Lower leg skin (tissue), 4 donors: ENCODE measurements around the gene MATN1. TPM values are rescaled to one million over a fixed set of nuclear protein-coding genes. Genes with fewer than 3 reads are reported as not detected.

Source experiments
- DNase-seq, 2 donors: peaks; one replicate each; pipeline ENCODE4 v3.0.0-alpha.2; 2019; ENCODE audit warnings: low spot score in 2 of 2
- H3K4me3 ChIP-seq: fragments of 200-600 bp; sonication (generic); 2 replicates; pipeline ENCODE4 v1.5.1; 2017; ENCODE audit warnings: mild to moderate bottlenecking, low read depth; ENCODE audit not compliant: poor library complexity, severe bottlenecking
- POLR2A ChIP-seq, 2 donors: fragments of 450-650 bp; IDR thresholded peaks; one replicate each; pipeline ENCODE4 v1.6.1; 2016 to 2017; ENCODE audit warnings: antibody characterized with exemption in 2 of 2, mild to moderate bottlenecking in 1 of 2, moderate library complexity in 1 of 2
- WGBS, 2 donors: methylation state at CpG; one replicate each; pipeline ENCODE4 v1.1.5; 2018; 5-methylcytosine and 5-hydroxymethylcytosine counted together
- intact Hi-C: fragments of 100-400 bp; cut with DNase I; formaldehyde crosslinking; loops from one replicate; pipeline ENCODE4 v1.15.0; 2023; ENCODE audit warnings: low total_unique reads
- total RNA-seq, 4 donors: library from RNA; depleted of rRNA; stranded (reverse); fragments of >200 nt; gene quantifications; one replicate each; pipeline ENCODE4 v1.1.0, GENCODE V29; 2016
- TF ChIP-seq, protein P1 (sequence below), 3 donors: fragments of 450-650 bp; IDR thresholded peaks; one replicate each; pipeline ENCODE4 v1.5.1; 2016; ENCODE audit warnings: antibody characterized with exemption in 3 of 3, mild to moderate bottlenecking in 3 of 3, moderate library complexity in 2 of 3

MATN1 gene
- total RNA-seq, 4 donors from 2014 or later = not detected

DNA sequence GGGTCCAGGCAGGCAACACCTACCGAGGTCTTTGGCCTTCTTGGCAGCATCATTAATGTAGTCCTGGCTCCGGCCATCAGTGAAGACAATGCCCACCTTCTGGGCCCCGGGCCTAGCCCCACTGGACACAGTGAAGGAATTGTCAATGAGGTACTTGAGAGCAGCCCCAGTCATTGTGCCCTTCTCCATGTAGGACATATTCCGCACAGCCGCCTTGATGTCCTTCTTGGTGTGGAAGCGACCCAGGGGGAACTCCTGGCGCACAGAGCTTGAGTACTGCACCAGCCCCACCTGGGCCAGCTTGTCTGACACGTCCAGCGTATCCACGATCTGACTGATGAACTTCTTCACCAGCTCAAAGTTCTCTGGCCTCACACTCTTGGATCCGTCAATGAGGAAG lies 7.5 kb downstream of the MATN1 start:
- intact Hi-C loops = no loop called here
- 96 to 100% methylated on average over 9 to 11 of the region's 11 CpGs for WGBS, 2 donors

GRCh38 chr1:30715216-30715615 lies 8.2 kb downstream of the MATN1 start:
- no peak for TF ChIP-seq POLR2A (IDR thresholded peaks at IDR 0.05)
- TF ChIP-seq, protein P1, sequence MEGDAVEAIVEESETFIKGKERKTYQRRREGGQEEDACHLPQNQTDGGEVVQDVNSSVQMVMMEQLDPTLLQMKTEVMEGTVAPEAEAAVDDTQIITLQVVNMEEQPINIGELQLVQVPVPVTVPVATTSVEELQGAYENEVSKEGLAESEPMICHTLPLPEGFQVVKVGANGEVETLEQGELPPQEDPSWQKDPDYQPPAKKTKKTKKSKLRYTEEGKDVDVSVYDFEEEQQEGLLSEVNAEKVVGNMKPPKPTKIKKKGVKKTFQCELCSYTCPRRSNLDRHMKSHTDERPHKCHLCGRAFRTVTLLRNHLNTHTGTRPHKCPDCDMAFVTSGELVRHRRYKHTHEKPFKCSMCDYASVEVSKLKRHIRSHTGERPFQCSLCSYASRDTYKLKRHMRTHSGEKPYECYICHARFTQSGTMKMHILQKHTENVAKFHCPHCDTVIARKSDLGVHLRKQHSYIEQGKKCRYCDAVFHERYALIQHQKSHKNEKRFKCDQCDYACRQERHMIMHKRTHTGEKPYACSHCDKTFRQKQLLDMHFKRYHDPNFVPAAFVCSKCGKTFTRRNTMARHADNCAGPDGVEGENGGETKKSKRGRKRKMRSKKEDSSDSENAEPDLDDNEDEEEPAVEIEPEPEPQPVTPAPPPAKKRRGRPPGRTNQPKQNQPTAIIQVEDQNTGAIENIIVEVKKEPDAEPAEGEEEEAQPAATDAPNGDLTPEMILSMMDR (IDR thresholded peaks at IDR 0.05) = no peak
- 74 to 75% methylated on average over 2 of the region's 2 CpGs for WGBS, 2 donors
- DNase-seq = no peak
- H3K4me3 ChIP-seq = no peak overlapping the region
- intact Hi-C loops = no loop called here

More for the DNA sequence above, 7.5 kb downstream of the MATN1 start:
- TF ChIP-seq POLR2A (IDR thresholded peaks at IDR 0.05) = no peak
- TF ChIP-seq, protein P1 (IDR thresholded peaks at IDR 0.05) = no peak
- H3K4me3 ChIP-seq = no peak overlapping the region
- DNase-seq = no peak

DNA sequence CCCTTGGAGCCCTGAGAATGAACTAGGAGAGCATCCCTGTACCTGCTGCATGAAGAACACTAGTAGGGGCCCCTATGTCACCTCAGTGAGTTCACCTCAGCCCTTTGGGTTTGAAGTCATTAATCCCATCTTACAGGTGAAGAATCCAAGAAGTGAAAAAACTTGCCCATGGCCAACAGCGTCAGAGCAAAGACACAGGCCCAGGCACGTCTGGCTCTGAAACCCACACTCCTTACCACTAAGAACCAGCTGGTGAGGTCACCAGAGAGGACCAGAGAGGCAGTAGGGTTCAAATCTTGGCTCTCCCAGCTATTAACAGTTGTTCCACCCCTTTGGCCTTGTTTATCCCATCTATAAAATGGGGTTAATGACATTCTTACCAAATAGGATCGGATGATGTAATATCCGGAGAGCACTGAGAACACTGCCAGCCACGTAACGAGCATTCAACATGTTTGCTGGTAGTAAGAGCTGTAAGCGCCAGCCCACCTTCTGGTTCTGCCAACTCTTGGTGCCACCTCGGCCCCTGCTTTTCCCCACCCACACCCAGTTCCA lies 8.8 kb downstream of the MATN1 start:
- 71 to 76% methylated on average over 8 of the region's 8 CpGs for WGBS, 2 donors
- TF ChIP-seq, protein P1 (IDR thresholded peaks at IDR 0.05) = no peak
- no peak for TF ChIP-seq POLR2A (IDR thresholded peaks at IDR 0.05)
- intact Hi-C loops = loop anchor here (5.0 kb wide), 1 partner anchor 1477 kb away; the partner anchor contains the start of gene PTPRU
- no peak for DNase-seq
- H3K4me3 ChIP-seq = no peak overlapping the region

DNA sequence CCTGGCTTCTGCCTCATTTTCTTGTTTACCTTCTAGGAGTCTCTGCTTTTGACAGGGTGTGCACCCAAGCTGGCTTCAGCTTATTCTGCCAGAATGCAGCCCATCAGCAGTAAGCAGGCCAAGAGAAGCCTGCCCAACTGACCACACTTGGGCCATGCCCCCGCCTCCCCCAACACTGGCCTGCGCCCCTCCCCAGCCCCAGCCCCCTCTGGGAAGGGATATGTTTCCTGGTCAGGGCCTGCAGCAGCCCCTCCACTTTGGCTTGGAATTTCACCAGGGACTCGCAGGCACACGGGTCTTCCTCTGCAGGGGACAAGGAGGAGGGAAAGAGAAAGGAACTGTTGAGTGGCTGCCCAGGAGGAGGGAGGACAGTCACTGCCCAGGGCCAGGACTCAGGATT lies 9.4 kb downstream of the MATN1 start:
- WGBS, 2 donors = 67 to 77% methylated on average over 4 of the region's 4 CpGs
- no peak overlapping the region for H3K4me3 ChIP-seq
- intact Hi-C loops = loop anchor here (5.0 kb wide), 1 partner anchor 1477 kb away; the partner anchor contains the start of gene PTPRU
- DNase-seq = no peak
- TF ChIP-seq POLR2A (IDR thresholded peaks at IDR 0.05) = no peak
- TF ChIP-seq, protein P1 (IDR thresholded peaks at IDR 0.05) = no peak

DNA sequence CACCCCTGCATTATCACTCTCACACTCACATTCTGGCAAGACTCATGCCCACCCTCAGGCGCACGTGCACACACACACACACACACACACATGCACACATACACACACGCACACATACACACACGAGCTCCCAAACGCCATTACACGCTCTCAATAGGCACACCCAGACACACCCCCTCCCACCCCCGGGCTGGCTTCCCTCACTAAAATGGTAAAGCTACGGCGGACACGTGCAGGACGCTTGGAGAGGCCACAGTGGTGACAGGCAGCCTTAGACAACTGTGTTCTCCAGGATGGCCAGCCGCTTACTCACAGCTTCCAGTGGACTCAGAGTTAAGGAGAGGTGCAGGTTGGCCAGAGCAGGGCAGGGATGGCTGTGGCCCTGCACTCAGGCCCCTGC lies 10.1 kb downstream of the MATN1 start:
- WGBS, 2 donors = 20 to 30% methylated on average over 12 of the region's 12 CpGs
- no peak for DNase-seq
- intact Hi-C loops = loop anchor here (5.0 kb wide), 1 partner anchor 1476 kb away; the partner anchor contains the start of gene PTPRU

More for the DNA sequence above, 10.1 kb downstream of the MATN1 start:
- TF ChIP-seq, protein P1 (IDR thresholded peaks at IDR 0.05) = no peak
- TF ChIP-seq POLR2A (IDR thresholded peaks at IDR 0.05) = no peak
- no peak overlapping the region for H3K4me3 ChIP-seq
